ENCODE measurements around the gene RASA3. TPM values are rescaled to one million over a fixed set of nuclear protein-coding genes. Genes with fewer than 3 reads are reported as not detected.

RASA3 gene
- total RNA-seq, 1 experiment from 2014 or later, result 9.1 TPM

GRCh38 chr13:114064450-114065140 is 67.8 kb downstream of the RASA3 start:
- ChIA-PET CTCF (no interaction called here), POLR2A (ENCODE audit: unreplicated experiment) (interaction anchor here (0.7 kb wide), 1 partner anchor 255 kb away, joined by 3 read pairs; no protein-coding TSS in a partner anchor)
- no peak for TF ChIP-seq EZH2phosphoT487 (IDR thresholded peaks at IDR 0.05; ENCODE audit: borderline replicate concordance, low read length)
- TF ChIP-seq EZH2 (IDR thresholded peaks at IDR 0.05; ENCODE audit: low read length, unreplicated experiment), result no peak
- TF ChIP-seq, protein P1, sequence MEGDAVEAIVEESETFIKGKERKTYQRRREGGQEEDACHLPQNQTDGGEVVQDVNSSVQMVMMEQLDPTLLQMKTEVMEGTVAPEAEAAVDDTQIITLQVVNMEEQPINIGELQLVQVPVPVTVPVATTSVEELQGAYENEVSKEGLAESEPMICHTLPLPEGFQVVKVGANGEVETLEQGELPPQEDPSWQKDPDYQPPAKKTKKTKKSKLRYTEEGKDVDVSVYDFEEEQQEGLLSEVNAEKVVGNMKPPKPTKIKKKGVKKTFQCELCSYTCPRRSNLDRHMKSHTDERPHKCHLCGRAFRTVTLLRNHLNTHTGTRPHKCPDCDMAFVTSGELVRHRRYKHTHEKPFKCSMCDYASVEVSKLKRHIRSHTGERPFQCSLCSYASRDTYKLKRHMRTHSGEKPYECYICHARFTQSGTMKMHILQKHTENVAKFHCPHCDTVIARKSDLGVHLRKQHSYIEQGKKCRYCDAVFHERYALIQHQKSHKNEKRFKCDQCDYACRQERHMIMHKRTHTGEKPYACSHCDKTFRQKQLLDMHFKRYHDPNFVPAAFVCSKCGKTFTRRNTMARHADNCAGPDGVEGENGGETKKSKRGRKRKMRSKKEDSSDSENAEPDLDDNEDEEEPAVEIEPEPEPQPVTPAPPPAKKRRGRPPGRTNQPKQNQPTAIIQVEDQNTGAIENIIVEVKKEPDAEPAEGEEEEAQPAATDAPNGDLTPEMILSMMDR (conservative IDR thresholded peaks at IDR 0.05; ENCODE audit: low read depth, low read length), result no peak
- Histone ChIP-seq H3K79me2 (ENCODE audit: low read length) (peaks cover 34% of the 10 kb centered on the region), H3K36me3 (ENCODE audit: low read depth, low read length) (no peaks in the 10 kb centered on the region), H3K4me1 (ENCODE audit: insufficient read depth, low read length) (peaks cover 43% of the 10 kb centered on the region), H3K27ac (ENCODE audit: low read length) (peak overlapping the region; percentile 100), H3K9me2 (replicated peaks; ENCODE audit: low read length) (no peaks in the 10 kb centered on the region), H3K4me2 (ENCODE audit: low read length) (peak overlapping the region; percentile 93), H2AFZ (ENCODE audit: low read length) (no peak overlapping the region; the same call in 1 of the 2 replicates), H4K20me1 (ENCODE audit: low read length) (no peaks in the 10 kb centered on the region), H3K9ac (ENCODE audit: low read length) (peak overlapping the region; percentile 94), H3K4me3 (ENCODE audit: low read length) (peak overlapping the region; percentile 64), H3K9me3 (ENCODE audit: low read length) (no peaks in the 10 kb centered on the region), H3K27me3 (ENCODE audit: low read length) (no peaks in the 10 kb centered on the region), H3F3A (ENCODE audit: low read length, unreplicated experiment) (no peaks in the 10 kb centered on the region)
- intact Hi-C loops (cut with micrococcal nuclease), result loop anchor here (2.0 to 10.0 kb wide), 3 partner anchors 34 to 163 kb away; partner anchors contain the start of gene C13orf46
- BruUV-seq (replicated peaks), result TSS peak; percentile 98
- peak; percentile 1; the same call in 1 of the 2 replicates for ATAC-seq
- peak; percentile 20 for DNase-seq

DNA sequence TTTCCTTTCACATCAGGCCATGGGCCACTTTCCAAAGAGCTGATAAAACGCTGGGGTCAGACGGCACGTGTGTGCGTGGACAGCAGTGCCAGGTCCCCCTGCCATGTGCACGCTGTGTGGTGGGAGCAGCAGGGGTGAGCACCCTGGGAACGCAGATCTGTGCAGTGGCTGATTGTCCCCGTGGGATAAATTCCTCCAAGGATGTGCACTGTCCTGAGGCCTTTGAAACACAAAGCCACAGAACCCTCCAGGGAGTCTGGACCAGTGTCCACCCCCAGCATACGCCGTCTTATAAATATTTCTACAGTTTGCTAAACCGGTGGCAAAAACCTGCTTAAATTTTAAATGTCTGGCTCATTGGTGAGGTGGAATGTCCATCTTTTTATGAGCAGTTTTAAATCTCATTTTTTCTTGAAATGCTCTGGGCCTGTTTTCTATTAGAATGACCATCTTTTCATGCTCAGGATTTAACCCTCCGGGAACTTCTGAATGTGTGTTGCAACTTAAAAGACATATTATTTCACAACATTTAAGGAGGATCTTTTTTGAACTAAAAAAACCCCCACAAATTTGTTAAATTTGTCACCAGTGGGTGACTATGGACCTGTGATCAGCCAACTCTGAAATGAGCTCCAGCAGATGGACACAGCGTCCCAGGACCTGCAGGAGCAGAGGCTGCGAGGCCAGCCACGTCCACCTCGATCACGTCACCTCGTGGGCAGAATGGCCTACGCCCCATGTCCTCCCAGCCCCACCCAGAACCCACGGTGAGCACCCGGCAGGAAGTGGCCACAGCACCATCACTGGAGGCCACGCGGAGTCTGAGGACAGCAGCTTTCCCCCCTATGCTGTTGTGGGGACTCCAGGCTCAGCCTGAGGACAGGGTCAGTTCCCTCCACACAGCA is 68.6 kb downstream of the RASA3 start:
- H3K9ac ChIP-seq (ENCODE audit: low read length), result peak overlapping the region; percentile 94
- peaks cover 43% of the 10 kb centered on the region for H3K4me1 ChIP-seq (ENCODE audit: insufficient read depth, low read length)
- no peaks in the 10 kb centered on the region for H3K9me3 ChIP-seq (ENCODE audit: low read length)
- H4K20me1 ChIP-seq (ENCODE audit: low read length), result no peaks in the 10 kb centered on the region
- H3K36me3 ChIP-seq (ENCODE audit: low read depth, low read length), result no peaks in the 10 kb centered on the region
- DNase-seq (peak; percentile 22), ATAC-seq (peak; percentile 8; the same call in 1 of the 2 replicates)
- ChIA-PET POLR2A (ENCODE audit: unreplicated experiment) (interaction anchor here (0.7 kb wide), 1 partner anchor 256 kb away, joined by 3 read pairs; no protein-coding TSS in a partner anchor), CTCF (interaction anchor here (0.5 kb wide), 1 partner anchor 243 kb away, joined by 3 read pairs; no protein-coding TSS in a partner anchor)
- H3K27me3 ChIP-seq (ENCODE audit: low read length), result no peaks in the 10 kb centered on the region
- H3K27ac ChIP-seq (ENCODE audit: low read length), result peak overlapping the region; percentile 100
- no TSS peak for BruUV-seq (replicated peaks)
- H3K4me3 ChIP-seq (ENCODE audit: low read length), result peak overlapping the region; percentile 64
- H2AFZ ChIP-seq (ENCODE audit: low read length), result no peak overlapping the region; the same call in 1 of the 2 replicates
- H3K4me2 ChIP-seq (ENCODE audit: low read length), result peak overlapping the region; percentile 93
- peaks cover 34% of the 10 kb centered on the region for H3K79me2 ChIP-seq (ENCODE audit: low read length)
- intact Hi-C loops (cut with micrococcal nuclease), result loop anchor here (2.0 to 10.0 kb wide), 2 partner anchors 35 to 89 kb away; partner anchors contain the start of gene C13orf46
- H3F3A ChIP-seq (ENCODE audit: low read length, unreplicated experiment), result no peaks in the 10 kb centered on the region
- H3K9me2 ChIP-seq (replicated peaks; ENCODE audit: low read length), result no peaks in the 10 kb centered on the region
- TF ChIP-seq EZH2phosphoT487 (IDR thresholded peaks at IDR 0.05; ENCODE audit: borderline replicate concordance, low read length), result no peak
- TF ChIP-seq, protein P1 (conservative IDR thresholded peaks at IDR 0.05; ENCODE audit: low read depth, low read length), result no peak
- TF ChIP-seq EZH2 (IDR thresholded peaks at IDR 0.05; ENCODE audit: low read length, unreplicated experiment), result no peak
